Measurements from ENCODE around the gene OVOL1.
"Not testable (repeated sequence)": the region's sequence is repeated elsewhere in the genome, so short reads cannot be mapped to it uniquely, and the experiment has no call there.

Gene OVOL1

GRCh38 chr11:65744699-65745042, 42.2 kb upstream of the OVOL1 start:
- H3K4me3 ChIP-seq (ENCODE audit: low read depth, low read length) = no peak overlapping the region
- TF ChIP-seq CTCF (IDR thresholded peaks at IDR 0.05; ENCODE audit: low read depth, low read length) = no peak
- DNase-seq (ENCODE audit: low read depth, low spot score) = no peak
- in situ Hi-C loops (cut with HindIII; ENCODE audit: low sequenced_read_pairs) = no loop called here

- in situ Hi-C loops (cut with HindIII; ENCODE audit: low sequenced_read_pairs) = no loop called here
- TF ChIP-seq CTCF (IDR thresholded peaks at IDR 0.05; ENCODE audit: low read depth, low read length) = no peak
- H3K4me3 ChIP-seq (ENCODE audit: low read depth, low read length) = no peak overlapping the region
- DNase-seq (ENCODE audit: low read depth, low spot score) = no peak
These were observed 41.8 kb upstream of the OVOL1 start for GRCh38 chr11:65745049-65745448.

- in situ Hi-C loops (cut with HindIII; ENCODE audit: low sequenced_read_pairs); H3K4me3 ChIP-seq (ENCODE audit: low read depth, low read length); DNase-seq (ENCODE audit: low read depth, low spot score): not testable (repeated sequence)
These were observed 24.7 kb upstream of the OVOL1 start for GRCh38 chr11:65762169-65762568.

- H3K4me3 ChIP-seq (ENCODE audit: low read depth, low read length); DNase-seq (ENCODE audit: low read depth, low spot score); in situ Hi-C loops (cut with HindIII; ENCODE audit: low sequenced_read_pairs): not testable (repeated sequence)
These were observed 24.0 kb upstream of the OVOL1 start for GRCh38 chr11:65762816-65763215.

GRCh38 chr11:65764434-65764833, 22.4 kb upstream of the OVOL1 start:
- H3K4me3 ChIP-seq (ENCODE audit: low read depth, low read length) = no peak overlapping the region
- no peak for TF ChIP-seq CTCF (IDR thresholded peaks at IDR 0.05; ENCODE audit: low read depth, low read length)
- DNase-seq (ENCODE audit: low read depth, low spot score) = no peak
- in situ Hi-C loops (cut with HindIII; ENCODE audit: low sequenced_read_pairs) = no loop called here

- DNase-seq (ENCODE audit: low read depth, low spot score) = peak; percentile 47
- in situ Hi-C loops (cut with HindIII; ENCODE audit: low sequenced_read_pairs) = no loop called here
These were observed 20.3 kb upstream of the OVOL1 start for GRCh38 chr11:65766535-65766934.

GRCh38 chr11:65767406-65767805, 19.5 kb upstream of the OVOL1 start:
- DNase-seq (ENCODE audit: low read depth, low spot score) = no peak
- TF ChIP-seq CTCF (IDR thresholded peaks at IDR 0.05; ENCODE audit: low read depth, low read length) = no peak
- H3K4me3 ChIP-seq (ENCODE audit: low read depth, low read length) = no peak overlapping the region
- in situ Hi-C loops (cut with HindIII; ENCODE audit: low sequenced_read_pairs) = no loop called here

More at GRCh38 chr11:65766535-65766934, 20.3 kb upstream of the OVOL1 start:
- TF ChIP-seq CTCF (IDR thresholded peaks at IDR 0.05; ENCODE audit: low read depth, low read length) = no peak
- H3K4me3 ChIP-seq (ENCODE audit: low read depth, low read length) = no peak overlapping the region

- DNase-seq (ENCODE audit: low read depth, low spot score); H3K4me3 ChIP-seq (ENCODE audit: low read depth, low read length); in situ Hi-C loops (cut with HindIII; ENCODE audit: low sequenced_read_pairs): not testable (repeated sequence)
These were observed 19.1 kb upstream of the OVOL1 start for GRCh38 chr11:65767806-65768205.
